ENCODE measurements around the gene LSM7. TPM values are rescaled to one million over a fixed set of nuclear protein-coding genes. Genes with fewer than 3 reads are reported as not detected.
A peak's percentile ranks its signal among the peaks of the same experiment; 100 is the strongest.

LSM7 gene
- total and polyA plus RNA-seq, 9 of the 15 experiments (the other 6 are each of a cell fraction or from before 2014, with no cell fraction given): 40.5 to 690 (median 265) TPM

- TF ChIP-seq EP400 (IDR thresholded peaks at IDR 0.05) (no peak), GTF3C2 (IDR thresholded peaks at IDR 0.05; ENCODE audit: borderline replicate concordance, extremely low read depth, insufficient read length) (no peak), ZSCAN29 (IDR thresholded peaks at IDR 0.05) (no peak), RBM25 (IDR thresholded peaks at IDR 0.05; ENCODE audit: low read depth, low read length, severe bottlenecking) (peak; percentile 62), DLX4 (CRISPR knock-in tag; IDR thresholded peaks at IDR 0.05) (no peak), HMG20A (CRISPR knock-in tag; conservative IDR thresholded peaks at IDR 0.05) (no peak), ZFP36 (IDR thresholded peaks at IDR 0.05; ENCODE audit: low read depth, low read length, partially characterized antibody) (peak; percentile 50), GTF2E2 (tag; IDR thresholded peaks at IDR 0.05) (no peak), ADNP (tag; IDR thresholded peaks at IDR 0.05) (0 out of 2 replicates have a peak, but pooled peaks have one; percentile 29), ZNF23 (CRISPR knock-in tag; IDR thresholded peaks at IDR 0.05) (no peak), ZNF347 (CRISPR knock-in tag; IDR thresholded peaks at IDR 0.05; ENCODE audit: low read depth) (no peak)
Observed at GRCh38 chr19:2317300-2317699, 11.1 kb downstream of the LSM7 start (continued).

Measured in K562 (cell line).